Glutamatergic neuron (in vitro differentiated cells): ENCODE results near the gene TRPC5OS. TPM values are rescaled to one million over a fixed set of nuclear protein-coding genes. Genes with fewer than 3 reads are reported as not detected.

Source experiments
- DNase-seq: peaks from one replicate; pipeline ENCODE4 v3.0.0; 2022
- H3K27ac Mint-ChIP-seq: one replicate; pipeline ENCODE4 v1.8.0; 2020; ENCODE audit warnings: mild to moderate bottlenecking, mixed read lengths, inconsistent platforms; ENCODE audit not compliant: unreplicated experiment
- H3K27me3 Mint-ChIP-seq: one replicate; pipeline ENCODE4 v1.8.0; 2020; ENCODE audit warnings: mild to moderate bottlenecking, moderate library complexity, mixed read lengths, inconsistent platforms; ENCODE audit not compliant: unreplicated experiment
- H3K36me3 Mint-ChIP-seq: one replicate; pipeline ENCODE4 v1.8.0; 2020; ENCODE audit warnings: mild to moderate bottlenecking, mixed read lengths, inconsistent platforms; ENCODE audit not compliant: unreplicated experiment
- H3K4me1 Mint-ChIP-seq: one replicate; pipeline ENCODE4 v1.8.0; 2020; ENCODE audit warnings: mild to moderate bottlenecking, low read depth, mixed read lengths, inconsistent platforms; ENCODE audit not compliant: unreplicated experiment
- H3K4me3 Mint-ChIP-seq: one replicate; pipeline ENCODE4 v1.8.0; 2020; ENCODE audit warnings: mild to moderate bottlenecking, mixed read lengths, inconsistent platforms; ENCODE audit not compliant: unreplicated experiment
- H3K9me3 Mint-ChIP-seq: one replicate; pipeline ENCODE4 v1.8.0; 2020; ENCODE audit warnings: mild to moderate bottlenecking, moderate library complexity, mixed read lengths, inconsistent platforms; ENCODE audit not compliant: unreplicated experiment
- total RNA-seq: library from RNA; stranded (reverse); fragmentation: NEBNext Ultra II Directional; extraction: Animal tissue kit (Norgen Biotek cat#: 25700); gene quantifications from one replicate; pipeline ENCODE4 v1.2.1, GENCODE V29; 2021; ENCODE audit not compliant: unreplicated experiment
- TF ChIP-seq, protein P1 (sequence below): fragments of 200-600 bp; sonication (generic); IDR thresholded peaks from one replicate; pipeline ENCODE4 v1.5.0; 2021; ENCODE audit not compliant: partially characterized antibody, unreplicated experiment

The TRPC5OS gene
- total RNA-seq, 1 donor from 2014 or later = not detected

DNA sequence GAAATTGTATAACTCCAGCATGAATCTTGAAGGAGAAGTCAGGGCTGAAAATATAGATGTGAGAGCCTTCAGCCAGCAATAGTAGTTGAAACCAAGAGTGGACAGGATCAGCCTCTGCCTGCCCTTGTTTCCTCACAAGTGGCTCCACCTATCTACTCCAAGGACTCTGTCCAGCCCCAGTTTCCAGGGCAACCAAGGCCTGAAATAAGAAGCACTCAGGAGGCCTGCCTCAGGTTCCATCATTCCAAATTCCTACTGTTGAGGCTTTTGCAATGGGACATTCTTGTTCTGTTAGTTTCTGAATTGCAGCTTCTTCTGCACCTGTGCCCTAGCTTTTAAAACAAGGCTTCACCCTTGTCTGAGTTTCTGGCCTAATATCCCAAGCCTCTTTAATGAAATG is 41.6 kb downstream of the TRPC5OS start:
- peaks cover 6% of the 10 kb centered on the region for H3K36me3 Mint-ChIP-seq
- DNase-seq = no peak
- TF ChIP-seq, protein P1, sequence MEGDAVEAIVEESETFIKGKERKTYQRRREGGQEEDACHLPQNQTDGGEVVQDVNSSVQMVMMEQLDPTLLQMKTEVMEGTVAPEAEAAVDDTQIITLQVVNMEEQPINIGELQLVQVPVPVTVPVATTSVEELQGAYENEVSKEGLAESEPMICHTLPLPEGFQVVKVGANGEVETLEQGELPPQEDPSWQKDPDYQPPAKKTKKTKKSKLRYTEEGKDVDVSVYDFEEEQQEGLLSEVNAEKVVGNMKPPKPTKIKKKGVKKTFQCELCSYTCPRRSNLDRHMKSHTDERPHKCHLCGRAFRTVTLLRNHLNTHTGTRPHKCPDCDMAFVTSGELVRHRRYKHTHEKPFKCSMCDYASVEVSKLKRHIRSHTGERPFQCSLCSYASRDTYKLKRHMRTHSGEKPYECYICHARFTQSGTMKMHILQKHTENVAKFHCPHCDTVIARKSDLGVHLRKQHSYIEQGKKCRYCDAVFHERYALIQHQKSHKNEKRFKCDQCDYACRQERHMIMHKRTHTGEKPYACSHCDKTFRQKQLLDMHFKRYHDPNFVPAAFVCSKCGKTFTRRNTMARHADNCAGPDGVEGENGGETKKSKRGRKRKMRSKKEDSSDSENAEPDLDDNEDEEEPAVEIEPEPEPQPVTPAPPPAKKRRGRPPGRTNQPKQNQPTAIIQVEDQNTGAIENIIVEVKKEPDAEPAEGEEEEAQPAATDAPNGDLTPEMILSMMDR = no peak
- no peak overlapping the region for H3K27ac Mint-ChIP-seq
- no peaks in the 10 kb centered on the region for H3K4me1 Mint-ChIP-seq
- H3K9me3 Mint-ChIP-seq = no peaks in the 10 kb centered on the region
- H3K4me3 Mint-ChIP-seq = no peak overlapping the region
- peaks cover 2% of the 10 kb centered on the region for H3K27me3 Mint-ChIP-seq

GRCh38 chrX:111928456-111928855 is 52.5 kb downstream of the TRPC5OS start:
- no peaks in the 10 kb centered on the region for H3K4me1 Mint-ChIP-seq
- no peaks in the 10 kb centered on the region for H3K36me3 Mint-ChIP-seq
- TF ChIP-seq, protein P1 = no peak
- H3K27me3 Mint-ChIP-seq = no peaks in the 10 kb centered on the region
- H3K9me3 Mint-ChIP-seq = no peaks in the 10 kb centered on the region
- H3K27ac Mint-ChIP-seq = no peak overlapping the region
- no peak overlapping the region for H3K4me3 Mint-ChIP-seq
- DNase-seq = no peak

Other genes starting within 250 kb of the TRPC5OS start
- gene ALG13, start 195.0 kb upstream of the TRPC5OS start, total RNA-seq = 33.4 TPM
- not detected for gene TRPC5, start 206.6 kb downstream of the TRPC5OS start, total RNA-seq
- not detected for gene RTL4, start 206.8 kb downstream of the TRPC5OS start, total RNA-seq